Measurements from ENCODE around the gene TFIP11. TPM values are rescaled to one million over a fixed set of nuclear protein-coding genes. Genes with fewer than 3 reads are reported as not detected.

TFIP11 gene
- polyA plus RNA-seq, 2 of the 4 experiments (the other 2 are of a cell fraction): 21.1 to 28.8 TPM

- CTCF ChIA-PET: no interaction called here
- ATAC-seq (no peak), FAIRE-seq (no peak), DNase-seq (ENCODE audit: low read depth in 1 of 2, low spot score in 1 of 2) (no peak)
- WGBS (ENCODE audit: missing lambda C conversion rate): 98% methylated on average over 5 of the region's 5 CpGs
- no peaks in the 10 kb centered on the region for H3K9me3 ChIP-seq
- POLR2A ChIA-PET: no interaction called here
- TF ChIP-seq MAZ (IDR thresholded peaks at IDR 0.05; ENCODE audit: borderline replicate concordance, low read depth, low read length) (no peak), E2F6 (IDR thresholded peaks at IDR 0.05; ENCODE audit: borderline replicate concordance, low read depth) (no peak), FOSB (CRISPR knock-in tag; IDR thresholded peaks at IDR 0.05) (no peak), ELK1 (IDR thresholded peaks at IDR 0.05; ENCODE audit: low read depth, low read length) (no peak), GATA3 (IDR thresholded peaks at IDR 0.05; ENCODE audit: borderline replicate concordance) (no peak), MAFK (IDR thresholded peaks at IDR 0.05; ENCODE audit: partially characterized antibody) (no peak), CEBPB (IDR thresholded peaks at IDR 0.05) (peak; percentile 37 to 50; a peak in 3 of 4 replicates)
- peak overlapping the region; percentile 72 to 79; a peak in 3 of 6 replicates for H3K27ac ChIP-seq
- H3K4me2 ChIP-seq: no peak overlapping the region
- no peak overlapping the region for H3K4me3 ChIP-seq
- H3K4me1 ChIP-seq: peaks cover 20% of the 10 kb centered on the region; the same call in 2 of the 3 replicates
Observed at GRCh38 chr22:26517429-26517828, 5.2 kb upstream of the TFIP11 start.

- WGBS (ENCODE audit: missing lambda C conversion rate): 100% methylated on average over 1 of the region's 1 CpG
- no peak overlapping the region for H3K4me3 ChIP-seq
- H3K4me2 ChIP-seq: no peak overlapping the region
- ATAC-seq (no peak), DNase-seq (ENCODE audit: low read depth in 1 of 2, low spot score in 1 of 2) (no peak), FAIRE-seq (no peak)
- H3K27ac ChIP-seq: no peak overlapping the region
- H3K4me1 ChIP-seq: peaks cover 20% of the 10 kb centered on the region; the same call in 2 of the 3 replicates
- no peaks in the 10 kb centered on the region for H3K9me3 ChIP-seq
- POLR2A ChIA-PET: no interaction called here
- TF ChIP-seq HES2 (IDR thresholded peaks at IDR 0.05): no peak
- TF ChIP-seq POLR2AphosphoS2 (conservative IDR thresholded peaks at IDR 0.05; ENCODE audit: low read length): no peak
- no peak for TF ChIP-seq RAD21 (conservative IDR thresholded peaks at IDR 0.05 in 1 of 2, IDR thresholded peaks at IDR 0.05 in 1 of 2)
- no peak for TF ChIP-seq GATA3 (IDR thresholded peaks at IDR 0.05; ENCODE audit: borderline replicate concordance)
- CTCF ChIA-PET: interaction anchor here (0.6 kb wide), 3 partner anchors 9 to 959 kb away, joined by 3 to 4 read pairs (median 4); no protein-coding TSS in a partner anchor
Observed at GRCh38 chr22:26516503-26516902, 4.2 kb upstream of the TFIP11 start.

- POLR2A ChIA-PET: no interaction called here
- DNase-seq (ENCODE audit: low read depth in 1 of 2, low spot score in 1 of 2) (no peak), ATAC-seq (no peak), FAIRE-seq (no peak)
- H3K4me2 ChIP-seq: no peak overlapping the region
- H3K9me3 ChIP-seq: no peaks in the 10 kb centered on the region
- CTCF ChIA-PET: interaction anchor here (0.6 to 0.8 kb wide), 5 partner anchors 8 to 960 kb away, joined by 3 to 4 read pairs (median 3); no protein-coding TSS in a partner anchor
- no peak overlapping the region for H3K4me3 ChIP-seq
- WGBS (ENCODE audit: missing lambda C conversion rate): 83% methylated on average over 3 of the region's 3 CpGs
- TF ChIP-seq KDM1A (IDR thresholded peaks at IDR 0.05; ENCODE audit: low read depth) (no peak), ZSCAN20 (CRISPR knock-in tag; IDR thresholded peaks at IDR 0.05) (no peak), FOSB (CRISPR knock-in tag; IDR thresholded peaks at IDR 0.05) (no peak), RARB (CRISPR knock-in tag; IDR thresholded peaks at IDR 0.05) (no peak), E2F6 (IDR thresholded peaks at IDR 0.05; ENCODE audit: borderline replicate concordance, low read depth) (no peak), BCL3 (IDR thresholded peaks at IDR 0.05) (no peak), SMC3 (IDR thresholded peaks at IDR 0.05) (no peak)
- peaks cover 24% of the 10 kb centered on the region; the same call in 2 of the 3 replicates for H3K4me1 ChIP-seq
- H3K27ac ChIP-seq: no peak overlapping the region
Observed at GRCh38 chr22:26515931-26516330, 3.7 kb upstream of the TFIP11 start.

Data from A549 (cell line).